Mucosa of rectum (tissue), 2 donors: ENCODE data around the gene TCF4.
"Not testable (repeated sequence)": the region's sequence is repeated elsewhere in the genome, so short reads cannot be mapped to it uniquely, and the experiment has no call there.

Source experiments
- H3K27ac ChIP-seq, 2 donors: one replicate each; pipeline ENCODE4 v1.7.0; 2013; ENCODE audit warnings: inconsistent platforms in 2 of 2, low read depth in 2 of 2, low read length in 2 of 2
- H3K27me3 ChIP-seq, 2 donors: one replicate each; pipeline ENCODE4 v1.7.0; 2013; ENCODE audit warnings: low read length in 2 of 2; ENCODE audit not compliant: control insufficient read depth in 2 of 2, insufficient read depth in 2 of 2
- H3K36me3 ChIP-seq, 2 donors: one replicate each; pipeline ENCODE4 v1.7.0; 2013; ENCODE audit warnings: low read length in 2 of 2; ENCODE audit not compliant: control insufficient read depth in 2 of 2, insufficient read depth in 2 of 2
- H3K4me1 ChIP-seq, 2 donors: one replicate each; pipeline ENCODE4 v1.7.0; 2013; ENCODE audit warnings: low read length in 2 of 2, mild to moderate bottlenecking in 1 of 2; ENCODE audit not compliant: control insufficient read depth in 2 of 2, insufficient read depth in 2 of 2
- H3K4me3 ChIP-seq, 2 donors: one replicate each; pipeline ENCODE4 v1.7.0; 2013; ENCODE audit warnings: low read length in 2 of 2
- H3K9ac ChIP-seq, 2 donors: one replicate each; pipeline ENCODE4 v1.7.0; 2013; ENCODE audit warnings: low read length in 2 of 2, low read depth in 1 of 2, mild to moderate bottlenecking in 1 of 2
- H3K9me3 ChIP-seq, 2 donors: one replicate each; pipeline ENCODE4 v1.7.0; 2013; ENCODE audit warnings: low read length in 2 of 2; ENCODE audit not compliant: control insufficient read depth in 2 of 2
- donor health status: healthy.
- donor health status: Normal muscosa, but diverticular disease.

The TCF4 gene

GRCh38 chr18:55483266-55483871, 104.6 kb downstream of the TCF4 start:
- no peaks in the 10 kb centered on the region for H3K27me3 ChIP-seq
- H3K9me3 ChIP-seq = no peaks in the 10 kb centered on the region
- no peak overlapping the region for H3K4me3 ChIP-seq
- H3K9ac ChIP-seq = no peak overlapping the region
- no peaks in the 10 kb centered on the region for H3K4me1 ChIP-seq
- no peak overlapping the region for H3K27ac ChIP-seq
- no peaks in the 10 kb centered on the region for H3K36me3 ChIP-seq

- Histone ChIP-seq H3K4me1 (no peaks in the 10 kb centered on the region), H3K9ac (no peak overlapping the region), H3K27ac (no peak overlapping the region), H3K36me3 (no peaks in the 10 kb centered on the region), H3K27me3 (no peaks in the 10 kb centered on the region), H3K9me3 (no peaks in the 10 kb centered on the region), H3K4me3 (no peak overlapping the region)
Measured at GRCh38 chr18:55479656-55480420, 108.2 kb downstream of the TCF4 start.

GRCh38 chr18:55477860-55478581, 110.0 kb downstream of the TCF4 start:
- H3K9me3 ChIP-seq = no peaks in the 10 kb centered on the region
- H3K27ac ChIP-seq = peak overlapping the region; percentile 61 to 68
- no peaks in the 10 kb centered on the region for H3K4me1 ChIP-seq
- no peaks in the 10 kb centered on the region for H3K27me3 ChIP-seq
- H3K36me3 ChIP-seq = no peaks in the 10 kb centered on the region
- peak overlapping the region in 1 of 2 donors; percentile 6 for H3K9ac ChIP-seq
- H3K4me3 ChIP-seq = peak overlapping the region; percentile 56 to 66

- Histone ChIP-seq H3K9me3 (no peaks in the 10 kb centered on the region), H3K4me3 (peak overlapping the region; percentile 56 to 66), H3K4me1 (no peaks in the 10 kb centered on the region), H3K27ac (peak overlapping the region; percentile 61 to 68), H3K9ac (peak overlapping the region; percentile 6 to 26), H3K27me3 (no peaks in the 10 kb centered on the region), H3K36me3 (no peaks in the 10 kb centered on the region)
Measured at GRCh38 chr18:55477499-55477859, 110.5 kb downstream of the TCF4 start.

- Histone ChIP-seq H3K4me1 (no peaks in the 10 kb centered on the region), H3K27me3 (no peaks in the 10 kb centered on the region), H3K9ac (no peak overlapping the region), H3K27ac (no peak overlapping the region), H3K9me3 (no peaks in the 10 kb centered on the region), H3K36me3 (no peaks in the 10 kb centered on the region), H3K4me3 (no peak overlapping the region)
Measured at GRCh38 chr18:55475916-55476315, 112.1 kb downstream of the TCF4 start.

- Histone ChIP-seq H3K27ac (no peak overlapping the region), H3K27me3 (no peaks in the 10 kb centered on the region), H3K4me1 (no peaks in the 10 kb centered on the region), H3K9me3 (no peaks in the 10 kb centered on the region), H3K4me3 (no peak overlapping the region), H3K9ac (no peak overlapping the region), H3K36me3 (no peaks in the 10 kb centered on the region)
Measured at GRCh38 chr18:55475467-55475866, 112.5 kb downstream of the TCF4 start.

- no peaks in the 10 kb centered on the region for H3K4me1 ChIP-seq
- H3K4me3 ChIP-seq = no peak overlapping the region
- H3K9ac ChIP-seq = no peak overlapping the region
- no peaks in the 10 kb centered on the region for H3K27me3 ChIP-seq
- H3K9me3 ChIP-seq = no peaks in the 10 kb centered on the region
- no peaks in the 10 kb centered on the region for H3K36me3 ChIP-seq
- H3K27ac ChIP-seq = no peak overlapping the region
Measured at GRCh38 chr18:55473560-55473959, 114.4 kb downstream of the TCF4 start.

- no peaks in the 10 kb centered on the region for H3K27me3 ChIP-seq
- H3K27ac ChIP-seq = no peak overlapping the region
- H3K4me3 ChIP-seq = no peak overlapping the region
- H3K4me1 ChIP-seq = no peaks in the 10 kb centered on the region
- no peak overlapping the region for H3K9ac ChIP-seq
- H3K36me3 ChIP-seq = no peaks in the 10 kb centered on the region
- H3K9me3 ChIP-seq = no peaks in the 10 kb centered on the region
Measured at GRCh38 chr18:55473058-55473457, 114.9 kb downstream of the TCF4 start.

- no peak overlapping the region for H3K9ac ChIP-seq
- H3K36me3 ChIP-seq = no peaks in the 10 kb centered on the region
- no peaks in the 10 kb centered on the region for H3K27me3 ChIP-seq
- no peaks in the 10 kb centered on the region for H3K4me1 ChIP-seq
- no peak overlapping the region for H3K4me3 ChIP-seq
- no peaks in the 10 kb centered on the region for H3K9me3 ChIP-seq
- H3K27ac ChIP-seq = no peak overlapping the region
Measured at GRCh38 chr18:55470826-55471225, 117.2 kb downstream of the TCF4 start.

- not testable (repeated sequence) for H3K4me1 ChIP-seq, H3K27me3 ChIP-seq, H3K4me3 ChIP-seq, H3K9ac ChIP-seq, H3K36me3 ChIP-seq, H3K27ac ChIP-seq, H3K9me3 ChIP-seq
Measured at GRCh38 chr18:55469134-55469533, 118.9 kb downstream of the TCF4 start.
